Ishikawa (cell line): ENCODE results near the gene PMEPA1.

ENCODE experiments used
- CEBPB ChIP-seq: IDR thresholded peaks from 2 replicates; pipeline ENCODE4 v1.6.1; 2012
- CREB1 ChIP-seq: IDR thresholded peaks from 2 replicates; pipeline ENCODE4 v1.6.1; 2012; ENCODE audit warnings: low read depth
- EGR1 ChIP-seq: IDR thresholded peaks from 2 replicates; pipeline ENCODE4 v1.6.1; 2012
- EP300 ChIP-seq: IDR thresholded peaks from 2 replicates; pipeline ENCODE4 v1.6.1; 2012; ENCODE audit warnings: borderline replicate concordance
- FOXM1 ChIP-seq: IDR thresholded peaks from 2 replicates; pipeline ENCODE4 v1.6.1; 2012; ENCODE audit warnings: low read depth, borderline replicate concordance
- NFIC ChIP-seq: IDR thresholded peaks from 2 replicates; pipeline ENCODE4 v1.6.1; 2012
- RAD21 ChIP-seq: IDR thresholded peaks from 2 replicates; pipeline ENCODE4 v1.6.1; 2012; ENCODE audit warnings: low read depth
- TAF1 ChIP-seq: IDR thresholded peaks from 2 replicates; pipeline ENCODE4 v1.6.1; 2012; ENCODE audit warnings: low read depth, mild to moderate bottlenecking
- TCF12 ChIP-seq: IDR thresholded peaks from 2 replicates; pipeline ENCODE4 v1.6.1; 2012; ENCODE audit warnings: low read depth
- TEAD4 ChIP-seq: IDR thresholded peaks from 2 replicates; pipeline ENCODE4 v1.6.1; 2012
- YY1 ChIP-seq: IDR thresholded peaks from 2 replicates; pipeline ENCODE4 v1.6.1; 2012; ENCODE audit warnings: low read depth
- ZBTB7A ChIP-seq: IDR thresholded peaks from 2 replicates; pipeline ENCODE4 v1.6.1; 2012; ENCODE audit warnings: low read depth
- TF ChIP-seq, protein P1 (sequence below): IDR thresholded peaks from 2 replicates; pipeline ENCODE4 v1.6.1; 2012
- TF ChIP-seq, protein P2 (sequence below): IDR thresholded peaks from 2 replicates; pipeline ENCODE4 v1.6.1; 2012

DNA sequence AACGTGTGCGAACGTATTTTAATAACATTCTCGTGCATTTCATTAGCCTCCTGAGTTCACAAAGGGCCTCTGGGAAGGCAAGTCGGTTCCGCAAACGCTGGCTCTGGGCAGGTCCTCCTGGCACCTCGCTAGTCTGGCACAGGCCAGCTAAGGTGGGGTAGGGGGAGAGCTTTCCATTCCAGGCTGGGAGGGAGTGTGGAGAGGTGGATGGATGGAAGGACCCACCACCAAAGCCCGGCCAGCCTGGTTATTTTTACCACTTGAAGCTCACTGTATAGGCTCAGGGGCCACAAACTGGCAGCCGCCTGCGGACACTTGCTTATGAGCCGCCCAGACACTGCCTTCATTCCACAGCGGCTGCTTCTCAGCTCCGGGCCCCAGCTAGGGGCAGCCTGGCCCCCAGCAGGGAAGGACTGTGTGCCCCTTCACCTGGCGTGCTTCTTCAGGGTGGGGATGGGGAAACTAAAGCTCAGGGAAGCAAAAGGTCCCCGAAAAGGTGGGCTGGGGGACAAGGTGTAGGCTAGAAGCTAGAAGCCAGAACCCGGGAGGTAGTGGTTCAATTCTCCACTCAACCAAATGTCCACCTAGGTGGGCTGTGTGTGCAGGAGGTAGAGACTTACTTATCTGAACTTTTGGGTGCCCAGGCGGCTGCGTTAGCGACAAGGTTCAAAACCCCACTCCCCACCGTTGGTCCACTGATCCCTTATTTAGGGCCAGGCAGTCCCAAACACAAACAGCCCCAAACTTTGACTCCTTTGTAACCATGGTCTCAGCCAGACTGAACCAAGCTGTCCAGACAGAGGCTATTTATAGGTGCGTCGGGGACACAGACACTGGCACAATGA, 1.7 kb downstream of the PMEPA1 start:
- no peak for TF ChIP-seq TCF12
- TF ChIP-seq YY1 = no peak
- TF ChIP-seq CREB1 = no peak
- TF ChIP-seq NFIC = no peak
- no peak for TF ChIP-seq RAD21
- no peak for TF ChIP-seq CEBPB
- TF ChIP-seq EP300 = no peak
- TF ChIP-seq TAF1 = no peak
- TF ChIP-seq, protein P1, sequence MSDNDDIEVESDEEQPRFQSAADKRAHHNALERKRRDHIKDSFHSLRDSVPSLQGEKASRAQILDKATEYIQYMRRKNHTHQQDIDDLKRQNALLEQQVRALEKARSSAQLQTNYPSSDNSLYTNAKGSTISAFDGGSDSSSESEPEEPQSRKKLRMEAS = no peak
- TF ChIP-seq, protein P2, sequence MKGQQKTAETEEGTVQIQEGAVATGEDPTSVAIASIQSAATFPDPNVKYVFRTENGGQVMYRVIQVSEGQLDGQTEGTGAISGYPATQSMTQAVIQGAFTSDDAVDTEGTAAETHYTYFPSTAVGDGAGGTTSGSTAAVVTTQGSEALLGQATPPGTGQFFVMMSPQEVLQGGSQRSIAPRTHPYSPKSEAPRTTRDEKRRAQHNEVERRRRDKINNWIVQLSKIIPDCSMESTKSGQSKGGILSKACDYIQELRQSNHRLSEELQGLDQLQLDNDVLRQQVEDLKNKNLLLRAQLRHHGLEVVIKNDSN = no peak
- TF ChIP-seq FOXM1 = no peak
- TF ChIP-seq ZBTB7A = no peak
- TF ChIP-seq TEAD4 = no peak
- no peak for TF ChIP-seq EGR1
